ENCODE data around the gene ACSF2. TPM values are rescaled to one million over a fixed set of nuclear protein-coding genes. Genes with fewer than 3 reads are reported as not detected.

The ACSF2 gene
- total and polyA plus RNA-seq, 2 of the 13 experiments (the other 11 are each of a cell fraction or from before 2014, with no cell fraction given), result 87.3 to 109 TPM

- TF ChIP-seq ZNF646 (CRISPR knock-in tag; IDR thresholded peaks at IDR 0.05) (no peak), ZNF572 (CRISPR knock-in tag; IDR thresholded peaks at IDR 0.05) (peak; percentile 72; the same call in 1 of the 2 replicates), PATZ1 (CRISPR knock-in tag; IDR thresholded peaks at IDR 0.05) (no peak; the same call in 1 of the 2 replicates), ZNF878 (CRISPR knock-in tag; IDR thresholded peaks at IDR 0.05) (no peak), KDM3A (CRISPR knock-in tag; IDR thresholded peaks at IDR 0.05; ENCODE audit: low read depth) (peak; percentile 63), ZBTB33 (CRISPR knock-in tag; IDR thresholded peaks at IDR 0.05) (peak; percentile 42; the same call in 1 of the 2 replicates), DRAP1 (CRISPR knock-in tag; IDR thresholded peaks at IDR 0.05) (no peak; the same call in none of the 2 replicates), ZNF44 (CRISPR knock-in tag; IDR thresholded peaks at IDR 0.05) (no peak), ZNF549 (CRISPR knock-in tag; IDR thresholded peaks at IDR 0.05) (peak; percentile 70; the same call in 1 of the 2 replicates), ZNF205 (CRISPR knock-in tag; IDR thresholded peaks at IDR 0.05) (peak; percentile 84; the same call in 1 of the 2 replicates), PPARG (CRISPR knock-in tag; conservative IDR thresholded peaks at IDR 0.05) (peak; percentile 72), ZNF280D (CRISPR knock-in tag; IDR thresholded peaks at IDR 0.05) (no peak; the same call in 1 of the 2 replicates), SAP130 (CRISPR knock-in tag; IDR thresholded peaks at IDR 0.05; ENCODE audit: low read depth) (peak; percentile 96)
These were observed 52.7 kb downstream of the ACSF2 start, which contains the start of gene RSAD1 (continued) for GRCh38 chr17:50478391-50479381.

Measured in HepG2 (cell line).